Neutrophil (primary cell): Measurements from ENCODE around the gene CBFA2T3.

Source experiments
- H3K27ac ChIP-seq: fragments of 200-600 bp; sonication (generic); 2 replicates; pipeline ENCODE4 v1.5.1; 2016; ENCODE audit warnings: mild to moderate bottlenecking, moderate library complexity
- H3K27me3 ChIP-seq: fragments of 200-600 bp; sonication (generic); 2 replicates; pipeline ENCODE4 v1.6.0; 2016; ENCODE audit warnings: mild to moderate bottlenecking
- H3K36me3 ChIP-seq: fragments of 200-600 bp; sonication (generic); 2 replicates; pipeline ENCODE4 v1.5.1; 2017
- H3K4me1 ChIP-seq, 2 experiments: fragments of 200-600 bp in 1 of 2; sonication (generic) in 1 of 2; 1 replicate in 1 of 2; 2 replicates in 1 of 2; pipeline versions ENCODE4 v1.5.1 to v1.6.1; 2013 to 2016; ENCODE audit warnings: low read depth in 1 of 2, low read length in 1 of 2, mild to moderate bottlenecking in 1 of 2, moderate library complexity in 1 of 2; ENCODE audit not compliant: control insufficient read depth in 1 of 2, insufficient read depth in 1 of 2
- H3K4me3 ChIP-seq, 2 experiments: fragments of 200-600 bp in 1 of 2; sonication (generic) in 1 of 2; 1 replicate in 1 of 2; 2 replicates in 1 of 2; pipeline ENCODE4 v1.5.1; 2013 to 2016; ENCODE audit warnings: low read depth in 1 of 2, low read length in 1 of 2, mild to moderate bottlenecking in 1 of 2, moderate library complexity in 1 of 2
- H3K9me3 ChIP-seq: fragments of 200-600 bp; sonication (generic); 2 replicates; pipeline ENCODE4 v1.5.1; 2016
- CTCF ChIP-seq: fragments of 200-600 bp; sonication (generic); IDR thresholded peaks from 2 replicates; pipeline ENCODE4 v1.5.1; 2016; ENCODE audit warnings: antibody characterized with exemption

The CBFA2T3 gene

GRCh38 chr16:88988980-88989811 is 12.2 kb upstream of the CBFA2T3 start:
- H3K9me3 ChIP-seq = no peaks in the 10 kb centered on the region
- H3K36me3 ChIP-seq = no peaks in the 10 kb centered on the region
- no peak overlapping the region for H3K27ac ChIP-seq
- no peak overlapping the region for H3K4me3 ChIP-seq
- H3K27me3 ChIP-seq = peaks cover 37% of the 10 kb centered on the region
- peaks cover 0 to 6% of the 10 kb centered on the region in 2 experiments for H3K4me1 ChIP-seq
- no peak for TF ChIP-seq CTCF

- H3K9me3 ChIP-seq = no peaks in the 10 kb centered on the region
- no peak for TF ChIP-seq CTCF
- no peaks in the 10 kb centered on the region for H3K36me3 ChIP-seq
- no peak overlapping the region for H3K4me3 ChIP-seq
- H3K27me3 ChIP-seq = peaks cover 48% of the 10 kb centered on the region
- H3K27ac ChIP-seq = no peak overlapping the region
- H3K4me1 ChIP-seq = no peaks in the 10 kb centered on the region
Measured at GRCh38 chr16:88985521-88985920, 8.5 kb upstream of the CBFA2T3 start.

DNA sequence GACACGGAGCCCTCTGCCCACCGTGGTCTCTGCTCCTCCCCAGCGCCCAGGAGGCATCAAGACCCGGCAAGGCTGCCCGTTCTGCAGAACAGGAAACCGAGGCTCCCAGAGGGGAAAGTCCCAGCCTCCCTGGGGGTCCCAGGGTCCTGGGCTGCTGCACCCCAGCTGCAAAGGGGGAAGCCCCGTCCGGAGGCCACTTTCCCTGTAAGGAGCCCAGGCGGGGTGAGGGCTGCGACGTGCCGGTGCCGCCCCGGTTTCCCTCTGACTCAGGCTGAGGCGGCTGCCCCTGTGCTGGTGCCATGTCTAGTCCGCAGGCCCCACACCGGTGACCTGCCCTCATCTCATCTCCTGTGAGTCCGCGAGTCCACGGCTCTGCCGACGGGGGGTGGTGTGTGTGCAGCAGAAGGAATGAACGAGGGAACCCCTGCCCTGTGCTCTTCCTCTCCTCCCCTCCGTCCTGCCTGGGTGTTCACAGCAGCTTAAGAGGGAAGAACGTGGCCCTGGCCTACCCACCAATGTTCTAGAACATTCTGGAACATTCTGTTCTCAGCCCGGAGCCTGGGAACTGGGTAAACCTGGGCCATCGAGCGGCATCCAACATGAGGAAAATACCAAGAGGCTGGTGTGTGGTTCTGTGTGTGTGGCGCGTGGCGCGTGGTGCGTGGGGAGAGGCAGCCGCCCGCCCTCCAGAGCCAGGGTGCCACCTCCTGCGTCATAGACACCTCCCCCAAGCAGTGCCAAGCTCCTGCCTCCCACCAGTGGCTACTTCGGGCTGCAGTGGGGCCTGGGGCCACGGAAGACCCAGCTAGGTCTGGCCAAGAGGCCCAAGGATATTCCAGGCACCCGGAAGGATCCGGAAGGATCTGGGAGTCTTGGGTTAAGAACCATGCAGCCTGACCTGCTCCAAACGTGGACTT is 7.0 kb upstream of the CBFA2T3 start:
- TF ChIP-seq CTCF = no peak
- Histone ChIP-seq H3K27me3 (peaks cover 48% of the 10 kb centered on the region), H3K9me3 (no peaks in the 10 kb centered on the region), H3K36me3 (no peaks in the 10 kb centered on the region), H3K4me3 (no peak overlapping the region), H3K27ac (no peak overlapping the region), H3K4me1 (peaks cover 2 to 4% of the 10 kb centered on the region in 2 experiments)

DNA sequence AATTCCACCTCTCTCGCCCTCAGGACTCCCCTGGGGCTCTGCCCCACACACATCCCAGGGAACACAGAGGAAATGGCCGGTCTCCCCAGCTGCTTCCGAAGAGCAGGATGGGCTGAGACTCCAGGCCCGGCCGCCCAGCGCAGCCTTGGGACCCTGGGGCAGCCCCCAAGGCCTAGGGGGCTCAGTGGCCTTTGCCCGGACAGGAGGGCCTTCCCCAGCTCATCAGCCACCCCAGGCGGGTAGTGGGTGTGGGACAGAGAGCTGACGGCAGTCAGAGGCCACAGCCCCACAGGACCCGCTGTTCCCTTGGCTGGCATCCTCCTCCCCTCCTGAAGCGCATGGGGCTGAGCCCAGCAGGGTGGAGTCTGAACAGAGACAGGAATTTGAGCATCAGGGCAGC is 6.2 kb upstream of the CBFA2T3 start:
- H3K4me1 ChIP-seq = peaks cover 11 to 13% of the 10 kb centered on the region in 2 experiments
- no peak overlapping the region for H3K4me3 ChIP-seq
- no peaks in the 10 kb centered on the region for H3K36me3 ChIP-seq
- H3K27ac ChIP-seq = no peak overlapping the region
- no peaks in the 10 kb centered on the region for H3K9me3 ChIP-seq
- H3K27me3 ChIP-seq = peaks cover 48% of the 10 kb centered on the region
- TF ChIP-seq CTCF = no peak

DNA sequence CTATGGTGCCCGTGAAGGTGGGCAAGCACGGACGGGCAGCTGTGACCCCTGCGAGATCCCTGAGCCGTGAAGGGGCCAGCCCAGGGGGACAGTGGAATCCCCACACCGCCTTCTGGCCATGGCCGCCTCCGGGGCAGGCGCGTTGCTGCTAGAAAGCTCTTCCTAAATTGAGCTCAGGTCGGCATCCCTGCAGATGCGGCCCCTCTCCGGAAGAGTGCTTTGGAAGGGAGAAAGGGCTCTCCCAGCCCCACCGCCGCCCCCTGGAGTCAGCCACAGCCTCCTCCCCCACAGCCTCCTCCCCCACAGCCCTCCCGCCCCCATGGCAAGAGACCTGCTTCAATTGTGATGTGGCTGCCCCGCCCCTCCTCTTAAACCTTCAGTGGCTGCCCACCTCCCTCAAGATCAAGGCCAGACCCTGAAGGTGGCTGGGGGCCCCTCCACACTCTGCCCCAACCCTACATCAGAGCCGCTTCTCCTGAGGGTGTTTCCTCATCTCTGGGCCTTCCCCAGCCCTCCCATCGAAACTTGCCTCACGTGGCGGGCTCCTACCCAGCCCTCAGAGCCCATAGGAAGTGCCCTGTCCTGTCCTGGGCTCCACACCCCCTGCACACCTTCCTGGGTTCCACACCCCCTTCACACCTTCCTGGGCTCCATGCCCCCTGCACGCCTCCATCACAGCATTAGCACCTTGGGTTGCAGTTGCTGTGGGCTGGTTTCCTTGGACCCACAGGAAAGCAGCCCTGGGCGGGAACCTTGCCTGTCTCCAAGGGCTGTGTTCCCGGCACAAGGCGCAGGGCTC is 5.5 kb upstream of the CBFA2T3 start:
- H3K4me3 ChIP-seq = no peak overlapping the region
- TF ChIP-seq CTCF = no peak

More for the DNA sequence above, 5.5 kb upstream of the CBFA2T3 start:
- Histone ChIP-seq H3K4me1 (peaks cover 18 to 20% of the 10 kb centered on the region in 2 experiments), H3K27ac (no peak overlapping the region), H3K9me3 (no peaks in the 10 kb centered on the region), H3K36me3 (no peaks in the 10 kb centered on the region), H3K27me3 (peaks cover 48% of the 10 kb centered on the region)
